HG03135 (cell line): ENCODE measurements around the gene USP43.

Source experiments
- ATAC-seq: cut with Tn5 transposase; IDR thresholded peaks from one replicate; pipeline ENCODE4 v1.9.1; 2021; ENCODE audit warnings: mild to moderate bottlenecking, moderate library complexity; ENCODE audit not compliant: unreplicated experiment

USP43 gene

GRCh38 chr17:9707948-9708347, 62.6 kb downstream of the USP43 start:
- ATAC-seq: no peak

DNA sequence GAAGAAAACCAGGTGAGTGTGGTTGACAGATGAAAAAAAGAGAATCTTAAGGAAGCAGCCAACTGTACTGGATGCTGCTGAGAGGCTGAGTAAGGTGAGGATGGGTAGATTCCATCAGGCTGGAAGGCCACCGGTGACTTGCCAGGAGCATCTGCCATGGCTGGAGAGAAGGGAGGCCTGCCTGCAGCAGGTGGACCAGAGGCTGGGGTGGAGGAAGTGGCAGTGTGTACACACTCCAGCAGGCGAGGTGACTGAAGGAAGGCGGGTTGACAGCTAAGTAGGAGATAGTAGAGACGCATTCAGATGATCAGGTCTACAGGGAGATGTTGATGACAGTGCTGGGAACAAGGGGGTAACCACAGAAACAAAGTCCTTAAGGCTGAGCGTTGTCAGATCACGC, 69.5 kb downstream of the USP43 start:
- ATAC-seq: no peak

DNA sequence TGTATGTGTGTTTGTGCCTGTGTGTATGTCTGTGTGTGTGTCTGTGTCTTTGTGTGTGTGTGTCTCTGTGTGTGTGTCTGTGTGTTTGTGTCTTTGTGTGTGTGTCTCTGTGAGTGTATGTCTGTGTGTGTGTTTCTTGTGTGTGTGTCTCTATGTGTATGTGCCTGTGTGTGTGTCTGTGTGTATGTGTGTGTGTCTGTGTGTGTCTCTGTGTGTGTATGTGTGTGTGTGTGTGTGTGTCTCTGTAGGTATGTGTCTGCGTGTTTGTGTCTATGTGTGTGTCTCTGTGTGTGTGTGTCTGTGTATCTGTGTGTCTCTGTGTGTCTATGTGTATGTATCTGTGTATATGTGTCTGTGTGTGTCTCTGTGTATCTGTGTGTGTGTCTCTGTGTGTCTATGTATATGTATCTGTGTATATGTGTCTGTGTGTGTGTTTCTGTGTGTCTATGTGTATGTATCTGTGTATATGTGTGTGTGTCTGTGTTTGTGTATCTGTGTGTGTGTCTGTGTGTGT, 70.2 kb downstream of the USP43 start:
- ATAC-seq: no peak

DNA sequence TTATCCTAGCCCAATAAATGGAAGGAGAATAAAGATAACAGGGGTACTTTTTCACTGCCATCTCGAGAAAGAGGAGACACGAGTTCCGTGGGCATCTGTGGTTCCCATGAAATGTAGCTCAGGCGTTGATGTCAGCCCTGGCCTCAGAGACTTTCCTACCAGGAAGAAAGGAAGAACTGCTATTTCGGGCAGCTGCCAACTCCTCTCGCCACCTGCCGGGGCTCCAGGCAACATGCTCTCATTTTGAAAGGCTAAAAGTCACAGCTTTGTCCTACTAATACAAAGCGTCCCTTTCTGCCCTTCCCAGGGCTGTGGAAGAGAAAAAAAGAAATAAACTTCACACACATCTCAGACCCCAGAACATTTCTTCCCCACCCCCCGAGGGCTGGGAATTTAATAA, 80.3 kb downstream of the USP43 start:
- ATAC-seq: no peak

DNA sequence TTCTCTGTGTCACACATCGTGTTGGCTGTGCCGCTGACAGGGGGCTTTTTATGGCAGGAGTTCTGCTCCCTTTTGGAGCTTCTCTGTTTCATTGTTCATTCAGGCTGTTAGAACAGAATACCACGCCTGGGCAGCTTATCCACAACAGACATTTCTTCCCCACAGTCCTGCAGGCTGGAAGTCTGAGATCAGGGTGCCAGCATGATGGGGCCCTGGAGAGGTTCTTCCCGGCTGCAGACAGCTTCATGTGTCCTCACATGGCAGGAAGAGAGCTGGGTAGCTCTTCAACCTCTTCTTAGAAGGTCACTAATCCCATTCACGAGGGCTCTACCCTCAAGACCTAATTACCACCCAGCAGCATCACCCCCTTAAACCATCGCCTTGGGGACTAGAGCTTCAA, 81.0 kb downstream of the USP43 start:
- ATAC-seq: no peak

DNA sequence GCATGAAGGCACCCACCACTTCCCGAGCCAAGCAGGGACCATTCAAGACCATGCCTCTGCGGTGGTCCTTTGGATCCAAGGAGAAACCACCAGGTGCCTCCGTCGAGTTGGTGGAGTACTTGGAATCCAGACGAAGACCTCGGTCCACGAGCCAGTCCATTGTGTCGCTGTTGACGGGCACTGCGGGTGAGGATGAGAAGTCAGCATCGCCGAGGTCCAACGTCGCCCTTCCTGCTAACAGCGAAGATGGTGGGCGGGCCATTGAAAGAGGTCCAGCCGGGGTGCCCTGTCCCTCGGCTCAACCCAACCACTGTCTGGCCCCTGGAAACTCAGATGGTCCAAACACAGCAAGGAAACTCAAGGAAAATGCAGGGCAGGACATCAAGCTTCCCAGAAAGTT, 82.7 kb downstream of the USP43 start:
- no peak for ATAC-seq

DNA sequence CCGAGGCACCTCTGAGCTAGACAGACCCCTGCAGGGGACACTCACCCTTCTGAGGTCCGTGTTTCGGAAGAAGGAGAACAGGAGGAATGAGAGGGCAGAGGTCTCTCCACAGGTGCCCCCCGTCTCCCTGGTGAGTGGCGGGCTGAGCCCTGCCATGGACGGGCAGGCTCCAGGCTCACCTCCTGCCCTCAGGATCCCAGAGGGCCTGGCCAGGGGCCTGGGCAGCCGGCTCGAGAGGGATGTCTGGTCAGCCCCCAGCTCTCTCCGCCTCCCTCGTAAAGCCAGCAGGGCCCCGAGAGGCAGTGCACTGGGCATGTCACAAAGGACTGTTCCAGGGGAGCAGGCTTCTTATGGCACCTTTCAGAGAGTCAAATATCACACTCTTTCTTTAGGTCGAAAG, 83.2 kb downstream of the USP43 start:
- no peak for ATAC-seq

DNA sequence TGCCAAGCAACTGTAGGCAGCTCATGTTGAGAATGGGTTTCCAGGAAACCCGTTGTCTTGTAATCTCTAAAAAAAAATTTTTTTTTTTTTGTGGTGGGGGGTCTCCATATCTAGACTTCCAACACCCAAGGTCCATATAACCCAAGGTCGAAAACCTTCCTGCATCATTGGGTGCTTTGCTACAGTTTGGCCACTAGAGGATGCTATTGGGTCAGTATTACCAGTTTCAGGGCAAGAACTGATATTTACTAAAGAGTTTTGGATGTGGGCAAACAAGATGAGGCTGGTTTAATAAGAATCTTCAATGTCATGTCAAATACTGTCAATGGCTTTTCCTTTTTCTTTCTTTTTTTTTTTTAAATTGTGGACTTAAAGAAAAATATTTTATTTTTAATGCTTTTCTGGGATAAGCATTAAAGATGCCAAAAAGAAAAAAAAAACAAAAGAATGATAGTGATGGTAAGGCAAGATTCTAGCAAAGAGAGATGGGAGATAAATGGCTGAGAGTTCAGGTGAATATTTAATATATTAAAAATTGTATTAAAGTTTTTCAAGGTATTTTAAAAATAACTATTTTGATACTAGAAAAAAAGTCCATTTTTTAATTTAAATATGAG, 83.8 kb downstream of the USP43 start:
- ATAC-seq: no peak

- ATAC-seq: no peak
Measured at GRCh38 chr17:9729735-9730420, 84.6 kb downstream of the USP43 start.

DNA sequence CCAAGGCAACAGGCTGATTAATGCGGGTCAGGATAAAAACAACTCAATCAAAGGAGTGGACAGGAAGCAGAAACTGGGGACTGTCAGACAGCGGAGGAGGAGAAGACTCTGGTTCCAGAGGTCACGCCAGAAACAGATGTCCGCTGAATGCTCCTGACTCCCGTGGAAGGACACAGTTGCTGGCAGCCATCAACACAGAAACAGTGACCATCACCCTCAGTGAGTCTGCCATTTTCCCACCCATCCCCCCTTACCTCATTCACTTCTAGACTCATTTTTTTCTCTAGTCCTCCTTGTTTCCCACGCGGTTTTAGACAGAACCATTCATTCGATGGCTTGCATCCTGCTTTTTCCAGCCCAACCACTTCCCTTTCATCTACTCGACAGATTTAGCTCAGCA, 105.2 kb downstream of the USP43 start:
- no peak for ATAC-seq

- ATAC-seq: no peak
Measured at GRCh38 chr17:9755083-9755482, 109.8 kb downstream of the USP43 start.

- ATAC-seq: no peak
Measured at GRCh38 chr17:9760266-9760665, 114.9 kb downstream of the USP43 start.

DNA sequence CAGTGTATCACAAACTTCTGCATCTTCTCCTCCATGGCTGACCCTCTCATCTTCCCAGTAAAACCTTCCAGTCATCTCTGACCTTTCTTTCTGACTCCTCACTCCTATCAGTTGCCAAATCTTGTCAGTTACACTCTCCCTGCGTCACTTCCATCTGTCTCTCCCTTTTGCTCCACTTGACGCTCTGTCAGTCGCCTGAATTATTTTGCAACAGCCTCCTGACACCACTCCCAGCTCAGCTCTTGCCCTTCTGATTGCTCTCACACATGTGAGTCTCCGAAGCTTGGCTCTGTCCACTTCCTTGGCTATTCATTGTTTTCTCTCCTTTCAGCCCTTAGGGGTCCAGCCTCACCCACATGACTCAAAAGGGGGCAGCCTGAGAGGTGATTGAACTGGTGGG, 118.3 kb downstream of the USP43 start:
- ATAC-seq: no peak

DNA sequence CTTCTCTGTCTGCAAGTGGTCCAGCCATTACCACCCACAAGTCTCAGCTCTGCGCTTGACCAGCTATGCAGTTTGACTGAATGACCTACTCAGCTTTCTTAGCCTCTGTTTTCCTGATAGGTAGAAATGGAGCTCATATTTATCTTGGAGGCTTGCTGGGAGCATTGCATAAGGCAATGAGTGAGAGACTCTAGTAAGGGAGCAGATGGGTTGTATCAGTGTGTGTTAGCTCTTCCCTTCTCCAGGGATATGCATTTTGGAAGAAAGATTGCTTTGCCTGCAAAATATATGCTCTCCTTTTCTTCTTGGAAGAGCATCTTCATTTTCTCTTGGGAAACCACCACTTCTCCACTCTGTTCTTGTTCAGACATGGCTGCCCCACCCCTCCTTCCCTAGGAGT, 120.0 kb downstream of the USP43 start:
- ATAC-seq: no peak

GRCh38 chr17:9766970-9767369, 121.7 kb downstream of the USP43 start:
- no peak for ATAC-seq

DNA sequence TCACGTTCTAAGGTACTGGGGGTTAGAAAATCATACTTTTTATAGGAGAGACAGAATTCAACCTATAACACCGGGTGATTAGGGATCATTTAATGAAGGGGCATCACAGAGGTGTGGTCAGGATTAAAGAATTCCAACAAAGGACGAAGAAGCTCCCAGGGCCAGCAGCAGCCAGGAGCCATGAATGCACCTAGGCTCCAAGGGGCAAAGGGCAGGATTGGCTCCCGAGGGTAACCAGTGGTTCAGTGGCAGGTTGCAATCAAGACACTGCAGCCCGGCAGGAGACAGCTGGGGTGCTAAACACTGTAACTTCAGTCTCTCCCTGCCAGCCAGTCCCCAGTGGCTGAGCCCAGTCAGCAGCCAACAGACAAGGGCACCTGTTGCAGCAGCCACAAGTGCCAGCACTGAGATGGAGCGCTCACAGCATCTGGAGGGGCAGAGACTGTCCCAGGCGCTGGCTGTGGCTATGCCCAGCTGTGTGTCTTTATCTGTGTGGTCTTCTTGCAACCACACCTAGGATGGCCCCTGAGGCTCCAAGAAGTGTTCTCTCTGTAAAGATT, 122.2 kb downstream of the USP43 start:
- ATAC-seq: no peak

DNA sequence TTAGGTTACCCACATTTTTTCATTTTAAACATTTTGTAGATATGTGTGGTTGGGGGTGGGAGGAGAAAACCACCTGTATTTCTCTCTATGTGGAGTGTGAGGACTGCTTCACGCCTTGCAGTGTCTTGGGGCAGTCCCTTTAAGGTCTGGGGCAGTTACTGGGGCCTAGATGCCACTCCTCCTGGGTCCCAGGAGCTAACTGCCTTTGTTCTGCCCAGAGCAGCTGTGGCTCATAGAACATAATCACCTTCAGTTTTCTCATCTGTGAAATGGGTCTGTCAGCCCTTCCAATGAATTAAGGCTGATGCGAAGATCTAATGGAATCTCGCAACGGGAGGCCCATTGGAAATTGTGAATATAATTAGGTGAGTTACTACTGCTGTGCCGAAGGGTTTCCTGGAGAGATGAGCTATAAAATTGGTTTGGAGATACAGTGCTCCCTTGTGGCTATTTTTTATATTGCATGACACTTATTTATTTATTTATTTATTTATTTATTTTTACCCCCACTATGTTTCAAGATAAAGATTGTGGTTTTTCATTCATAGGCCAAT, 123.1 kb downstream of the USP43 start:
- no peak for ATAC-seq

GRCh38 chr17:9769036-9769695, 123.8 kb downstream of the USP43 start:
- no peak for ATAC-seq

- ATAC-seq: no peak
Measured at GRCh38 chr17:9771465-9771864, 126.1 kb downstream of the USP43 start.

DNA sequence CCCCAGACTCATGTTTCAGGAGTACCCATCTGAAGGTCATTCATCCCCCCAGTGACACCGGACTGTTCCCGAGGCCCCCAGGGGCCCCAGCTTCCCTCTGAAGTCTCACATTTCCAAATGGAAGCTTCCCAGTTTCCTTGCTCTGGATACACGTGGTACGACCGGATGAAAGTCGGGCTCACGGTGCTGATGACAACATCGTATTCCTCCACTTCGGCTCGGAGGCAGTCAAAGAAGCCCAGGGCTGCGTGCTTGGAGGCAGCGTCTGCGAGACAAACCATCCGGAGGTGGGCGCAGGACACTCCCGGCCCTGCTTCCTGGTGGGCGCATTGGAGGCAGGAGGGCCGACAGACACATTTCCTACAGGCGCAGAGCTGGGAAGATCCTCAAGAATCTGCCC, 127.3 kb downstream of the USP43 start:
- ATAC-seq: no peak

GRCh38 chr17:9776911-9777310, 131.6 kb downstream of the USP43 start:
- no peak for ATAC-seq
